Thoracic aorta (tissue), 2 donors: ENCODE results near the gene CSH1. TPM values are rescaled to one million over a fixed set of nuclear protein-coding genes. Genes with fewer than 3 reads are reported as not detected.
"Not testable (repeated sequence)": the region's sequence is repeated elsewhere in the genome, so short reads cannot be mapped to it uniquely, and the experiment has no call there.

ENCODE experiments used
- ATAC-seq: fragments of 150-250 bp; one replicate; pipeline ENCODE4 v1.8.0; 2017; ENCODE audit warnings: low read depth; ENCODE audit not compliant: insufficient number of reproducible peaks, low FRiP score
- DNase-seq: peaks from one replicate; pipeline ENCODE4 v3.0.0-alpha.2; 2020; ENCODE audit warnings: low spot score
- H3K27ac ChIP-seq, 2 donors: fragments of 200-600 bp; sonication (generic); 1 replicate in 1 of 2; 2 replicates in 1 of 2; pipeline ENCODE4 v1.5.1; 2016; ENCODE audit warnings: mild to moderate bottlenecking in 2 of 2, moderate library complexity in 2 of 2
- H3K27me3 ChIP-seq: fragments of 200-600 bp; sonication (generic); replicated peaks from 2 replicates; pipeline ENCODE4 v1.6.0; 2016; ENCODE audit warnings: mild to moderate bottlenecking; ENCODE audit not compliant: insufficient read depth
- H3K36me3 ChIP-seq: fragments of 200-600 bp; sonication (generic); one replicate; pipeline ENCODE4 v1.5.1; 2016
- H3K4me1 ChIP-seq, 2 donors: fragments of 200-600 bp; sonication (generic); 1 replicate in 1 of 2; 2 replicates in 1 of 2; pipeline versions ENCODE4 v1.5.1 to v1.6.0; 2016; ENCODE audit warnings: low read depth in 2 of 2, mild to moderate bottlenecking in 1 of 2; ENCODE audit not compliant: control insufficient read depth in 1 of 2
- H3K4me3 ChIP-seq: fragments of 200-600 bp; sonication (generic); 2 replicates; pipeline ENCODE4 v1.5.1; 2016; ENCODE audit warnings: mild to moderate bottlenecking
- H3K9me3 ChIP-seq: fragments of 200-600 bp; sonication (generic); 2 replicates; pipeline ENCODE4 v1.5.1; 2016
- CTCF ChIP-seq: fragments of 200-600 bp; sonication (generic); IDR thresholded peaks from one replicate; pipeline ENCODE4 v1.5.1; 2019; ENCODE audit warnings: antibody characterized with exemption
- total RNA-seq, 2 donors: library from RNA; depleted of rRNA; stranded (reverse); fragments of >200 nt; gene quantifications; one replicate each; pipeline versions ENCODE4 v1.1.0 to v1.2.3, GENCODE V29; 2016

The CSH1 gene
- total RNA-seq, 2 donors from 2014 or later, result not detected

- no peaks in the 10 kb centered on the region for H3K36me3 ChIP-seq
- no peaks in the 10 kb centered on the region for H3K4me1 ChIP-seq
- no peak for TF ChIP-seq CTCF
- H3K9me3 ChIP-seq, result no peaks in the 10 kb centered on the region
- DNase-seq, result no peak
- H3K27ac ChIP-seq, result no peak overlapping the region
- H3K27me3 ChIP-seq, result no peaks in the 10 kb centered on the region
- ATAC-seq, result no peak
- no peak overlapping the region for H3K4me3 ChIP-seq
Observed at GRCh38 chr17:63928172-63928666, 31.8 kb upstream of the CSH1 start.

- Histone ChIP-seq H3K9me3 (no peaks in the 10 kb centered on the region), H3K4me3 (no peak overlapping the region), H3K4me1 (no peaks in the 10 kb centered on the region), H3K27me3 (no peaks in the 10 kb centered on the region), H3K27ac (no peak overlapping the region), H3K36me3 (no peaks in the 10 kb centered on the region)
- no peak for ATAC-seq
- TF ChIP-seq CTCF, result no peak
- DNase-seq, result no peak
Observed at GRCh38 chr17:63927464-63928171, 31.2 kb upstream of the CSH1 start.

GRCh38 chr17:63926164-63926563 lies 29.8 kb upstream of the CSH1 start:
- Histone ChIP-seq H3K9me3 (no peaks in the 10 kb centered on the region), H3K4me1 (no peaks in the 10 kb centered on the region), H3K27me3 (no peaks in the 10 kb centered on the region), H3K36me3 (no peaks in the 10 kb centered on the region), H3K4me3 (no peak overlapping the region), H3K27ac (no peak overlapping the region)
- TF ChIP-seq CTCF, result no peak
- no peak for ATAC-seq
- no peak for DNase-seq

GRCh38 chr17:63925615-63926014 lies 29.2 kb upstream of the CSH1 start:
- H3K4me3 ChIP-seq, result no peak overlapping the region
- ATAC-seq (no peak), DNase-seq (no peak)
- H3K27ac ChIP-seq, result no peak overlapping the region
- H3K4me1 ChIP-seq, result no peaks in the 10 kb centered on the region
- no peaks in the 10 kb centered on the region for H3K36me3 ChIP-seq
- no peak for TF ChIP-seq CTCF
- H3K27me3 ChIP-seq, result no peaks in the 10 kb centered on the region
- H3K9me3 ChIP-seq, result no peaks in the 10 kb centered on the region

- not testable (repeated sequence) for H3K4me3 ChIP-seq, DNase-seq, H3K36me3 ChIP-seq, H3K9me3 ChIP-seq, H3K27me3 ChIP-seq, H3K27ac ChIP-seq, ATAC-seq, H3K4me1 ChIP-seq
Observed at GRCh38 chr17:63922402-63922801, 26.0 kb upstream of the CSH1 start.

GRCh38 chr17:63920779-63921178 lies 24.4 kb upstream of the CSH1 start:
- H3K4me3 ChIP-seq, H3K9me3 ChIP-seq, H3K27ac ChIP-seq, H3K4me1 ChIP-seq, H3K27me3 ChIP-seq, ATAC-seq, DNase-seq, H3K36me3 ChIP-seq: not testable (repeated sequence)

GRCh38 chr17:63920050-63920449 lies 23.7 kb upstream of the CSH1 start:
- not testable (repeated sequence) for H3K27ac ChIP-seq, H3K9me3 ChIP-seq, H3K4me1 ChIP-seq, H3K27me3 ChIP-seq, H3K36me3 ChIP-seq, H3K4me3 ChIP-seq, DNase-seq, ATAC-seq
